ENCODE results near the gene MSANTD1.

DNA sequence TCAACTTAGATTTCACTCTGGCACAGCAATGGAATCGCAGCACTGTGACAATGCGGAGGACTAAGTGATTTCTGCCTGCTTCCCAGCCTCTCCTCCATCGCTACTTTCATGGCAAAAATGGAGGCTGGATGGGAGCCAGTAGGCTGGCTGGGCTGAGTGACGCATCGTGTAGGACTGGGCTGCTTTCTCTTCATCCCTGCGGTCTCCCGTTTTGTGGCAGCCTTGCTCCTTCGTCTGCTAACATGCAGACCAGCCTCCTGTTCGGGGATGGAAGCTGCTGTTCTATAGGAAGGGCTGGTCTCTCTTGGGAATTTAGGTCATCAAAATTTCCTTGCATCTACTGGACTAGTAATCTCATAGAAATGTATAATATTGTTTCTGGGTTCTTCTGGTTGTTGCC is 28.0 kb downstream of the MSANTD1 start:
- TF ChIP-seq, protein P1, sequence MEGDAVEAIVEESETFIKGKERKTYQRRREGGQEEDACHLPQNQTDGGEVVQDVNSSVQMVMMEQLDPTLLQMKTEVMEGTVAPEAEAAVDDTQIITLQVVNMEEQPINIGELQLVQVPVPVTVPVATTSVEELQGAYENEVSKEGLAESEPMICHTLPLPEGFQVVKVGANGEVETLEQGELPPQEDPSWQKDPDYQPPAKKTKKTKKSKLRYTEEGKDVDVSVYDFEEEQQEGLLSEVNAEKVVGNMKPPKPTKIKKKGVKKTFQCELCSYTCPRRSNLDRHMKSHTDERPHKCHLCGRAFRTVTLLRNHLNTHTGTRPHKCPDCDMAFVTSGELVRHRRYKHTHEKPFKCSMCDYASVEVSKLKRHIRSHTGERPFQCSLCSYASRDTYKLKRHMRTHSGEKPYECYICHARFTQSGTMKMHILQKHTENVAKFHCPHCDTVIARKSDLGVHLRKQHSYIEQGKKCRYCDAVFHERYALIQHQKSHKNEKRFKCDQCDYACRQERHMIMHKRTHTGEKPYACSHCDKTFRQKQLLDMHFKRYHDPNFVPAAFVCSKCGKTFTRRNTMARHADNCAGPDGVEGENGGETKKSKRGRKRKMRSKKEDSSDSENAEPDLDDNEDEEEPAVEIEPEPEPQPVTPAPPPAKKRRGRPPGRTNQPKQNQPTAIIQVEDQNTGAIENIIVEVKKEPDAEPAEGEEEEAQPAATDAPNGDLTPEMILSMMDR (IDR thresholded peaks at IDR 0.05; ENCODE audit: low read length) = no peak
- TF ChIP-seq EZH2 (IDR thresholded peaks at IDR 0.05; ENCODE audit: borderline replicate concordance, low read length) = no peak
